WTC11 (cell line): Measurements from ENCODE around the gene RABEP2. TPM values are rescaled to one million over a fixed set of nuclear protein-coding genes. Genes with fewer than 3 reads are reported as not detected.
A peak's percentile ranks its signal among the peaks of the same experiment; 100 is the strongest.

ENCODE experiments used
- ATAC-seq: fragments of 200-7000 bp; cut with Tn5 transposase; 2 replicates; pipeline ENCODE4 v1.10.0; 2021; ENCODE audit warnings: mild to moderate bottlenecking, moderate library complexity
- CTCF ChIA-PET: fragments of 300-600 bp; sonication (Branson Sonifier 250); formaldehyde crosslinking; loops from one replicate; lab custom pipeline; 2021; ENCODE audit warnings: antibody characterized with exemption; lab: Charles Lee
- POLR2A ChIA-PET: fragments of 350-600 bp; sonication (Branson Sonifier 250); formaldehyde crosslinking; loops from one replicate; lab custom pipeline; 2021; ENCODE audit warnings: antibody characterized with exemption; lab: Charles Lee
- DNase-seq: peaks from one replicate; pipeline ENCODE4 v3.0.0; 2021; ENCODE audit warnings: low spot score
- H3K27ac Mint-ChIP-seq: 2 replicates; pipeline ENCODE4 v1.8.0; 2021; ENCODE audit warnings: mixed read lengths
- H3K27me3 Mint-ChIP-seq: 2 replicates; pipeline ENCODE4 v1.8.0; 2021; ENCODE audit warnings: low read depth, mild to moderate bottlenecking, moderate library complexity, mixed read lengths
- H3K36me3 Mint-ChIP-seq: 2 replicates; pipeline ENCODE4 v1.8.0; 2021; ENCODE audit warnings: mixed read lengths
- H3K4me1 Mint-ChIP-seq: 2 replicates; pipeline ENCODE4 v1.8.0; 2022; ENCODE audit warnings: mixed read lengths
- H3K4me3 Mint-ChIP-seq: 2 replicates; pipeline ENCODE4 v1.8.0; 2021; ENCODE audit warnings: mild to moderate bottlenecking, moderate library complexity, mixed read lengths
- H3K9me3 Mint-ChIP-seq: 2 replicates; pipeline ENCODE4 v1.8.0; 2021; ENCODE audit warnings: mixed read lengths
- CREB1 ChIP-seq: sonication (generic); formaldehyde crosslinking; IDR thresholded peaks from 2 replicates; pipeline ENCODE4 v1.8.0; 2023; ENCODE audit warnings: mild to moderate bottlenecking, missing genetic modification reagents
- GTF2I ChIP-seq: fragments of 250-450 bp; sonication (Bioruptor Pico); conservative IDR thresholded peaks from 2 replicates; pipeline ENCODE4 v1.4.0; 2021; ENCODE audit warnings: mild to moderate bottlenecking
- JAZF1 ChIP-seq: fragments of 250-450 bp; sonication (Bioruptor Pico); IDR thresholded peaks from 2 replicates; pipeline ENCODE4 v1.9.0; 2021; ENCODE audit warnings: moderate library complexity, mild to moderate bottlenecking, inconsistent platforms
- NR1H2 ChIP-seq: sonication (generic); formaldehyde crosslinking; IDR thresholded peaks from 2 replicates; pipeline ENCODE4 v1.9.0; 2021; ENCODE audit warnings: mild to moderate bottlenecking, moderate library complexity, missing genetic modification reagents
- OVOL2 ChIP-seq: fragments of 250-450 bp; sonication (Bioruptor Pico); IDR thresholded peaks from 2 replicates; pipeline ENCODE4 v1.9.0; 2021; ENCODE audit warnings: mild to moderate bottlenecking, borderline replicate concordance
- PRRX2 ChIP-seq: fragments of 250-450 bp; sonication (Bioruptor Pico); IDR thresholded peaks from 2 replicates; pipeline ENCODE4 v1.8.0; 2021; ENCODE audit warnings: mild to moderate bottlenecking
- TEAD4 ChIP-seq: sonication (generic); formaldehyde crosslinking; IDR thresholded peaks from 2 replicates; pipeline ENCODE4 v1.8.0; 2022; ENCODE audit warnings: mild to moderate bottlenecking, missing genetic modification reagents
- ZNF232 ChIP-seq: sonication (generic); formaldehyde crosslinking; IDR thresholded peaks from 2 replicates; pipeline ENCODE4 v1.8.0; 2022; ENCODE audit warnings: mild to moderate bottlenecking, missing genetic modification reagents
- ZNF263 ChIP-seq: sonication (generic); formaldehyde crosslinking; IDR thresholded peaks from 2 replicates; pipeline ENCODE4 v1.8.1; 2022; ENCODE audit warnings: low read depth, mild to moderate bottlenecking, moderate library complexity, missing genetic modification reagents
- ZNF423 ChIP-seq: fragments of 250-450 bp; sonication (Bioruptor Pico); IDR thresholded peaks from 2 replicates; pipeline ENCODE4 v2.1.2; 2022; ENCODE audit warnings: mild to moderate bottlenecking, moderate library complexity
- total RNA-seq: library from RNA; stranded (reverse); gene quantifications from 3 replicates; pipeline ENCODE4 v1.2.3, GENCODE V29; 2021
- TF ChIP-seq, protein P1 (sequence below): sonication (generic); formaldehyde crosslinking; IDR thresholded peaks from 2 replicates; pipeline ENCODE4 v1.8.0; 2023; ENCODE audit warnings: mild to moderate bottlenecking, missing genetic modification reagents
- TF ChIP-seq, protein P2 (sequence below): sonication (generic); formaldehyde crosslinking; IDR thresholded peaks from 2 replicates; pipeline ENCODE4 v1.8.1; 2022; ENCODE audit warnings: low read depth, mild to moderate bottlenecking, moderate library complexity, missing genetic modification reagents, borderline replicate concordance
- TF ChIP-seq, protein P3 (sequence below): sonication (generic); formaldehyde crosslinking; IDR thresholded peaks from 2 replicates; pipeline ENCODE4 v1.8.0; 2022; ENCODE audit warnings: missing genetic modification reagents
- TF ChIP-seq, protein P4 (sequence below): sonication (generic); formaldehyde crosslinking; IDR thresholded peaks from 2 replicates; pipeline ENCODE4 v1.8.0; 2022; ENCODE audit warnings: mild to moderate bottlenecking, missing genetic modification reagents
- TF ChIP-seq, protein P5 (sequence below): sonication (generic); formaldehyde crosslinking; IDR thresholded peaks from 2 replicates; pipeline ENCODE4 v1.8.1; 2022; ENCODE audit warnings: mild to moderate bottlenecking, moderate library complexity, missing genetic modification reagents

Gene RABEP2
- total RNA-seq, 1 experiment from 2014 or later: 24.0 TPM

DNA sequence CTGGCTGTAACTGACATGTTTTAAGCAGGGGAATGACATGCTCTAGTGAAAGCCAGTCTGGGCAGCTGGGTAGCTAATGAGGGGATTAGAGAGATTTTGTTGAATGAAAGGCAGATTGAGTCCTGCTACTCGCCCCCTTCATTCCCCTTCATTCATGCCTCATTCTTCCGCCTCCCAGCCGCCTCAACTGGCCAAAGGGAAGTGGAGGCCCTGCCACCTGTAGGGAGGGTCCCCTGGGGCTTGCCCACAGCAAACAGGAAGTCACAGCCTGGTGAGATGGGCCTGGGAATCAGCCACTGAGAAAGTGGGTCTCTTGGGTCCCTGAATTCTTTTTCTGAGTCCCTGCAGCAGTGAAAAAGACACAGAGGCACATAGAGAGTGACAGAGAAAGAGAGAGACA lies 5.6 kb upstream of the RABEP2 start:
- peaks cover 8% of the 10 kb centered on the region for H3K4me1 Mint-ChIP-seq
- no peaks in the 10 kb centered on the region for H3K36me3 Mint-ChIP-seq
- DNase-seq: no peak
- peak overlapping the region; percentile 25 for H3K27ac Mint-ChIP-seq
- peaks cover 9% of the 10 kb centered on the region for H3K27me3 Mint-ChIP-seq
- CTCF ChIA-PET: no interaction called here
- TF ChIP-seq PRRX2: no peak
- no peak for TF ChIP-seq CREB1 (CRISPR knock-in tag)
- TF ChIP-seq, protein P1, sequence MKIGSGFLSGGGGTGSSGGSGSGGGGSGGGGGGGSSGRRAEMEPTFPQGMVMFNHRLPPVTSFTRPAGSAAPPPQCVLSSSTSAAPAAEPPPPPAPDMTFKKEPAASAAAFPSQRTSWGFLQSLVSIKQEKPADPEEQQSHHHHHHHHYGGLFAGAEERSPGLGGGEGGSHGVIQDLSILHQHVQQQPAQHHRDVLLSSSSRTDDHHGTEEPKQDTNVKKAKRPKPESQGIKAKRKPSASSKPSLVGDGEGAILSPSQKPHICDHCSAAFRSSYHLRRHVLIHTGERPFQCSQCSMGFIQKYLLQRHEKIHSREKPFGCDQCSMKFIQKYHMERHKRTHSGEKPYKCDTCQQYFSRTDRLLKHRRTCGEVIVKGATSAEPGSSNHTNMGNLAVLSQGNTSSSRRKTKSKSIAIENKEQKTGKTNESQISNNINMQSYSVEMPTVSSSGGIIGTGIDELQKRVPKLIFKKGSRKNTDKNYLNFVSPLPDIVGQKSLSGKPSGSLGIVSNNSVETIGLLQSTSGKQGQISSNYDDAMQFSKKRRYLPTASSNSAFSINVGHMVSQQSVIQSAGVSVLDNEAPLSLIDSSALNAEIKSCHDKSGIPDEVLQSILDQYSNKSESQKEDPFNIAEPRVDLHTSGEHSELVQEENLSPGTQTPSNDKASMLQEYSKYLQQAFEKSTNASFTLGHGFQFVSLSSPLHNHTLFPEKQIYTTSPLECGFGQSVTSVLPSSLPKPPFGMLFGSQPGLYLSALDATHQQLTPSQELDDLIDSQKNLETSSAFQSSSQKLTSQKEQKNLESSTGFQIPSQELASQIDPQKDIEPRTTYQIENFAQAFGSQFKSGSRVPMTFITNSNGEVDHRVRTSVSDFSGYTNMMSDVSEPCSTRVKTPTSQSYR (CRISPR knock-in tag): no peak
- TF ChIP-seq, protein P2, sequence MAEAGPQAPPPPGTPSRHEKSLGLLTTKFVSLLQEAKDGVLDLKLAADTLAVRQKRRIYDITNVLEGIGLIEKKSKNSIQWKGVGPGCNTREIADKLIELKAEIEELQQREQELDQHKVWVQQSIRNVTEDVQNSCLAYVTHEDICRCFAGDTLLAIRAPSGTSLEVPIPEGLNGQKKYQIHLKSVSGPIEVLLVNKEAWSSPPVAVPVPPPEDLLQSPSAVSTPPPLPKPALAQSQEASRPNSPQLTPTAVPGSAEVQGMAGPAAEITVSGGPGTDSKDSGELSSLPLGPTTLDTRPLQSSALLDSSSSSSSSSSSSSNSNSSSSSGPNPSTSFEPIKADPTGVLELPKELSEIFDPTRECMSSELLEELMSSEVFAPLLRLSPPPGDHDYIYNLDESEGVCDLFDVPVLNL (CRISPR knock-in tag): no peak
- TF ChIP-seq TEAD4 (CRISPR knock-in tag): no peak
- no peak for TF ChIP-seq ZNF263 (CRISPR knock-in tag)
- TF ChIP-seq JAZF1: no peak
- TF ChIP-seq OVOL2 (CRISPR knock-in tag): no peak
- TF ChIP-seq, protein P3, sequence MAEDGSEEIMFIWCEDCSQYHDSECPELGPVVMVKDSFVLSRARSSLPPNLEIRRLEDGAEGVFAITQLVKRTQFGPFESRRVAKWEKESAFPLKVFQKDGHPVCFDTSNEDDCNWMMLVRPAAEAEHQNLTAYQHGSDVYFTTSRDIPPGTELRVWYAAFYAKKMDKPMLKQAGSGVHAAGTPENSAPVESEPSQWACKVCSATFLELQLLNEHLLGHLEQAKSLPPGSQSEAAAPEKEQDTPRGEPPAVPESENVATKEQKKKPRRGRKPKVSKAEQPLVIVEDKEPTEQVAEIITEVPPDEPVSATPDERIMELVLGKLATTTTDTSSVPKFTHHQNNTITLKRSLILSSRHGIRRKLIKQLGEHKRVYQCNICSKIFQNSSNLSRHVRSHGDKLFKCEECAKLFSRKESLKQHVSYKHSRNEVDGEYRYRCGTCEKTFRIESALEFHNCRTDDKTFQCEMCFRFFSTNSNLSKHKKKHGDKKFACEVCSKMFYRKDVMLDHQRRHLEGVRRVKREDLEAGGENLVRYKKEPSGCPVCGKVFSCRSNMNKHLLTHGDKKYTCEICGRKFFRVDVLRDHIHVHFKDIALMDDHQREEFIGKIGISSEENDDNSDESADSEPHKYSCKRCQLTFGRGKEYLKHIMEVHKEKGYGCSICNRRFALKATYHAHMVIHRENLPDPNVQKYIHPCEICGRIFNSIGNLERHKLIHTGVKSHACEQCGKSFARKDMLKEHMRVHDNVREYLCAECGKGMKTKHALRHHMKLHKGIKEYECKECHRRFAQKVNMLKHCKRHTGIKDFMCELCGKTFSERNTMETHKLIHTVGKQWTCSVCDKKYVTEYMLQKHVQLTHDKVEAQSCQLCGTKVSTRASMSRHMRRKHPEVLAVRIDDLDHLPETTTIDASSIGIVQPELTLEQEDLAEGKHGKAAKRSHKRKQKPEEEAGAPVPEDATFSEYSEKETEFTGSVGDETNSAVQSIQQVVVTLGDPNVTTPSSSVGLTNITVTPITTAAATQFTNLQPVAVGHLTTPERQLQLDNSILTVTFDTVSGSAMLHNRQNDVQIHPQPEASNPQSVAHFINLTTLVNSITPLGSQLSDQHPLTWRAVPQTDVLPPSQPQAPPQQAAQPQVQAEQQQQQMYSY (CRISPR knock-in tag): no peak
- no peak for TF ChIP-seq ZNF232
- TF ChIP-seq, protein P4, sequence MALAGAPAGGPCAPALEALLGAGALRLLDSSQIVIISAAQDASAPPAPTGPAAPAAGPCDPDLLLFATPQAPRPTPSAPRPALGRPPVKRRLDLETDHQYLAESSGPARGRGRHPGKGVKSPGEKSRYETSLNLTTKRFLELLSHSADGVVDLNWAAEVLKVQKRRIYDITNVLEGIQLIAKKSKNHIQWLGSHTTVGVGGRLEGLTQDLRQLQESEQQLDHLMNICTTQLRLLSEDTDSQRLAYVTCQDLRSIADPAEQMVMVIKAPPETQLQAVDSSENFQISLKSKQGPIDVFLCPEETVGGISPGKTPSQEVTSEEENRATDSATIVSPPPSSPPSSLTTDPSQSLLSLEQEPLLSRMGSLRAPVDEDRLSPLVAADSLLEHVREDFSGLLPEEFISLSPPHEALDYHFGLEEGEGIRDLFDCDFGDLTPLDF (CRISPR knock-in tag): no peak
- no peak for TF ChIP-seq GTF2I (CRISPR knock-in tag)
- no peak for TF ChIP-seq ZNF423
- no peak for TF ChIP-seq NR1H2 (CRISPR knock-in tag)
- no peak for ATAC-seq
- POLR2A ChIA-PET: no interaction called here
- H3K9me3 Mint-ChIP-seq: no peaks in the 10 kb centered on the region
- no peak overlapping the region for H3K4me3 Mint-ChIP-seq

DNA sequence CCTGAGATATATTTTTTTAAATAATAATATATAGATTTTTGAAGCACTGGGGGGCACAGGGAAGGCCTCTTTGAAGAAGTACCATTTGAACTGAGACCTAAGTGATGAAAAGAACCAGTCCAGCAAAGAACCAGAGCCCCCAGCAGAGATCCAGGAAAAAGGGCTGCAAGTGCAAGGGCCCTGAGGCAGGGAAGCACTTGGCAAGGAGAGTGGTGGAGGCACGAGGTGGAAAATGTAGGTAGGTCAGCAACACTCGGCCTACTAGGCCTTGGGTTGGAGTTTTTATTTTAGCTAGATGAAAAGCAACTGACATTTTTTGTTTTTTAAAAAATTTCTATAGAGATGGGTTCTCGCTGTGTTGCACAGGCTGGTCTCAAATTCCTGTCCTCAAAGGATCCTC lies 5.2 kb upstream of the RABEP2 start:
- no peaks in the 10 kb centered on the region for H3K9me3 Mint-ChIP-seq
- H3K27me3 Mint-ChIP-seq: peaks cover 5% of the 10 kb centered on the region; the same call in 1 of the 2 replicates
- H3K4me1 Mint-ChIP-seq: peaks cover 8% of the 10 kb centered on the region
- ATAC-seq: no peak
- no peaks in the 10 kb centered on the region for H3K36me3 Mint-ChIP-seq
- DNase-seq: no peak
- ChIA-PET POLR2A (no interaction called here), CTCF (no interaction called here)
- no peak overlapping the region for H3K4me3 Mint-ChIP-seq
- TF ChIP-seq, protein P5, sequence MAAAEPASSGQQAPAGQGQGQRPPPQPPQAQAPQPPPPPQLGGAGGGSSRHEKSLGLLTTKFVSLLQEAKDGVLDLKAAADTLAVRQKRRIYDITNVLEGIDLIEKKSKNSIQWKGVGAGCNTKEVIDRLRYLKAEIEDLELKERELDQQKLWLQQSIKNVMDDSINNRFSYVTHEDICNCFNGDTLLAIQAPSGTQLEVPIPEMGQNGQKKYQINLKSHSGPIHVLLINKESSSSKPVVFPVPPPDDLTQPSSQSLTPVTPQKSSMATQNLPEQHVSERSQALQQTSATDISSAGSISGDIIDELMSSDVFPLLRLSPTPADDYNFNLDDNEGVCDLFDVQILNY (CRISPR knock-in tag): no peak
- peak; percentile 74 for TF ChIP-seq GTF2I (CRISPR knock-in tag)
- 0 out of 2 replicates have a peak overlapping the region, but pooled peaks have one; percentile 25 for H3K27ac Mint-ChIP-seq
